ENCODE measurements around the gene TMEM87B.

The TMEM87B gene

DNA sequence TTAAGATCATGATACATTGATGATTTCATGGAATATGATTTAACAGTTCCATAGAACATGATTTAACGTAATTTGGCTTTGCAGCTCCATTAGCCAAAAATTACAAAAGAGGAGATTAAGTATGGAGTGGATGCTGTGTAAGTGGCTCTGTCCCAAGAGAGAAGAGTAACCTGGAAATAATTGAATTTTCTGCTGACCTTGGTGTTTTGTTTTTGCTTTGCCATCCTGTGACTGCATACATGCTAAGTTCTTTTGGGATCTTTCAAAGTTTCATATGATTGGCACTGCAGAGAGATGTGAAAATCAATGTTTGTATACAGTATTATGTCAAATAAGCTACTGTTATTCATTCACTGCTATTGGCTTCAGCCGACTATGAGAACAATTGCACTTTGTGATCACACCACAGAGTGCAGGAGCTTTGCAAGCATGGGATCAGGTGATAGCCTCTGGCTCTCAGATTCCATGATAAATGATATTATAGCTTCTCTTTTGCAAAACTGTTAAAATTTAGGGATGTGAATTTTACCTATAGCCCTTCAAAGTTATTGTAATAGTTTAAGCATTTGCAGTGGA is 46.1 kb upstream of the TMEM87B start:
- no peak overlapping the region for H2BK15ac ChIP-seq (ENCODE audit: low read depth, poor library complexity, severe bottlenecking)
- H3K18ac ChIP-seq (ENCODE audit: low read depth in 1 of 2, low read length in 2 of 2) = no peak overlapping the region
- H3K4me2 ChIP-seq (ENCODE audit: low read length, poor library complexity, severe bottlenecking) = no peak overlapping the region
- H4K8ac ChIP-seq (ENCODE audit: low read length) = no peak overlapping the region
- H3K14ac ChIP-seq (ENCODE audit: low read length in 2 of 2) = no peak overlapping the region
- 100% methylated on average over 2 of the region's 2 CpGs for WGBS
- H2AFZ ChIP-seq (ENCODE audit: low read depth, low read length) = no peak overlapping the region
- no peak overlapping the region for H3K27ac ChIP-seq (ENCODE audit: low read length, poor library complexity, severe bottlenecking)
- no peaks in the 10 kb centered on the region for H3K9me3 ChIP-seq (ENCODE audit: control insufficient read depth, low read length)
- H3K23ac ChIP-seq (ENCODE audit: low read length in 2 of 2) = no peak overlapping the region
- H3K36me3 ChIP-seq (ENCODE audit: control insufficient read depth in 1 of 2, insufficient read depth in 2 of 2, low read depth in 1 of 2, low read length in 2 of 2) = peaks cover 0 to 41% of the 10 kb centered on the region in 2 experiments
- H4K91ac ChIP-seq (ENCODE audit: low read length) = no peak overlapping the region
- no peak overlapping the region for H2BK120ac ChIP-seq (ENCODE audit: low read depth, low read length)
- no peak overlapping the region for H3K4ac ChIP-seq (ENCODE audit: low read depth in 1 of 2, low read length in 2 of 2)
- H3K27me3 ChIP-seq (ENCODE audit: control insufficient read depth in 1 of 2, insufficient read depth in 1 of 2, low read length in 2 of 2) = peaks cover 0 to 10% of the 10 kb centered on the region in 2 experiments
- H2BK12ac ChIP-seq (ENCODE audit: low read length in 2 of 2) = no peak overlapping the region
- no peak overlapping the region for H2AK5ac ChIP-seq (ENCODE audit: low read length, severe bottlenecking)
- peaks cover 3% of the 10 kb centered on the region for H3K79me1 ChIP-seq (replicated peaks; ENCODE audit: low read length, poor library complexity, severe bottlenecking)
- H3K4me1 ChIP-seq (ENCODE audit: control insufficient read depth, insufficient read depth, low read depth, low read length) = no peaks in the 10 kb centered on the region
- no peak overlapping the region for H3K4me3 ChIP-seq (ENCODE audit: insufficient read depth in 1 of 2, low read depth in 1 of 2, low read length in 2 of 2)
- no peak overlapping the region for H2BK5ac ChIP-seq (ENCODE audit: low read depth, low read length, poor library complexity, severe bottlenecking)
- no peak for DNase-seq
- no peak overlapping the region for H3K9ac ChIP-seq (ENCODE audit: low read length)

DNA sequence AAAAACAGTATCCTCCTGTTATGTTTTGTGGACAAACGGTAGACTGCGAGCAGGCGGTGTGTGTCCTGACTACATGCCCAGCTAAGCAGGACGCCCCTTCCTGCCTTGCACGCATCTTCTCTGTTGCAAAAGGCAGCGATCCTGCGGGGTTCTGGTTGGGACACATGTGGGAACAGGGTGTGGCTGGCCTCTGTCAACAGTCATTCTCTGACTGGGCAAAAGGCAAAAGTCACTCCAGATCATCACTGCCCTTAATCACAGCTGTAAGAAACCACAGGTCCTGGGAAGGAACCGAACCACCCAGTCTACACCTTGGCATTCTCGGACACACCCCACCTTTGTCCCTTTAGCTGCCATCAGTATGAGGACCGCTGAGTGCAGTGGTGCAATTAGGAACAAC is 44.3 kb upstream of the TMEM87B start:
- 93% methylated on average over 9 of the region's 10 CpGs for WGBS
- no peak for DNase-seq

DNA sequence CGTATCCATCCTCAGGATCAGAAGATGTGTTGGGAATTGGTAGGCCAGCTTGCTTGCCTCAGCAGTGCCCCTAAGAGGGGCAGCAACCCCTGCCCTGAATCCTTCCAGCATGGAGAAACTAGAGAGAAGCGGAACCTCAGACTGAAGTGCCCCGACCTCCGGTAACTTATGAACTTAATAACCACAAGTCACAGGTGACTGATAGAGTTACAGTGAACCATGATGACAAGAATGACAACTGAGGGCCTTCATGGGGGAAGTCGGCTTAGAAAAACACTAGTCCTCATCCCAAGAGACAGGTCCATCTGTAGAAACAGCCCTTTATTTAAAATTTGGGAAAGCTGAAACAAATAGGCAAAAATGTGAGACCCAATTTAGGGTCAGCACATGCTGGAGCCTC is 42.5 kb upstream of the TMEM87B start:
- WGBS = 69% methylated on average over 4 of the region's 5 CpGs
- Histone ChIP-seq H2BK5ac (ENCODE audit: low read depth, low read length, poor library complexity, severe bottlenecking) (no peak overlapping the region), H3K9ac (ENCODE audit: low read length) (no peak overlapping the region), H3K23ac (ENCODE audit: low read length in 2 of 2) (no peak overlapping the region), H3K18ac (ENCODE audit: low read depth in 1 of 2, low read length in 2 of 2) (no peak overlapping the region), H3K36me3 (ENCODE audit: control insufficient read depth in 1 of 2, insufficient read depth in 2 of 2, low read depth in 1 of 2, low read length in 2 of 2) (peaks cover 0 to 36% of the 10 kb centered on the region in 2 experiments), H3K14ac (ENCODE audit: low read length in 2 of 2) (no peak overlapping the region), H2AK5ac (ENCODE audit: low read length, severe bottlenecking) (no peak overlapping the region), H3K27ac (ENCODE audit: low read length, poor library complexity, severe bottlenecking) (no peak overlapping the region), H3K4me3 (ENCODE audit: insufficient read depth in 1 of 2, low read depth in 1 of 2, low read length in 2 of 2) (no peak overlapping the region), H2BK12ac (ENCODE audit: low read length in 2 of 2) (no peak overlapping the region), H3K4me1 (ENCODE audit: control insufficient read depth, insufficient read depth, low read depth, low read length) (no peaks in the 10 kb centered on the region), H3K4ac (ENCODE audit: low read depth in 1 of 2, low read length in 2 of 2) (no peak overlapping the region), H3K79me1 (replicated peaks; ENCODE audit: low read length, poor library complexity, severe bottlenecking) (peaks cover 5% of the 10 kb centered on the region), H3K27me3 (ENCODE audit: control insufficient read depth in 1 of 2, insufficient read depth in 1 of 2, low read length in 2 of 2) (peaks cover 0 to 16% of the 10 kb centered on the region in 2 experiments), H4K91ac (ENCODE audit: low read length) (no peak overlapping the region), H2BK15ac (ENCODE audit: low read depth, poor library complexity, severe bottlenecking) (no peak overlapping the region), H2BK120ac (ENCODE audit: low read depth, low read length) (no peak overlapping the region), H4K8ac (ENCODE audit: low read length) (no peak overlapping the region), H3K4me2 (ENCODE audit: low read length, poor library complexity, severe bottlenecking) (no peak overlapping the region), H2AFZ (ENCODE audit: low read depth, low read length) (no peak overlapping the region), H3K9me3 (ENCODE audit: control insufficient read depth, low read length) (no peaks in the 10 kb centered on the region)
- no peak for DNase-seq

More for the DNA sequence above, 44.3 kb upstream of the TMEM87B start:
- no peak overlapping the region for H2BK12ac ChIP-seq (ENCODE audit: low read length in 2 of 2)
- no peak overlapping the region for H3K23ac ChIP-seq (ENCODE audit: low read length in 2 of 2)
- H3K4ac ChIP-seq (ENCODE audit: low read depth in 1 of 2, low read length in 2 of 2) = no peak overlapping the region
- H2BK15ac ChIP-seq (ENCODE audit: low read depth, poor library complexity, severe bottlenecking) = no peak overlapping the region
- no peak overlapping the region for H2BK120ac ChIP-seq (ENCODE audit: low read depth, low read length)
- H3K36me3 ChIP-seq (ENCODE audit: control insufficient read depth in 1 of 2, insufficient read depth in 2 of 2, low read depth in 1 of 2, low read length in 2 of 2) = peaks cover 0 to 35% of the 10 kb centered on the region in 2 experiments
- no peak overlapping the region for H3K14ac ChIP-seq (ENCODE audit: low read length in 2 of 2)
- H2AFZ ChIP-seq (ENCODE audit: low read depth, low read length) = no peak overlapping the region
- no peak overlapping the region for H3K4me3 ChIP-seq (ENCODE audit: insufficient read depth in 1 of 2, low read depth in 1 of 2, low read length in 2 of 2)
- H3K9me3 ChIP-seq (ENCODE audit: control insufficient read depth, low read length) = no peaks in the 10 kb centered on the region
- no peaks in the 10 kb centered on the region for H3K4me1 ChIP-seq (ENCODE audit: control insufficient read depth, insufficient read depth, low read depth, low read length)
- no peak overlapping the region for H3K27ac ChIP-seq (ENCODE audit: low read length, poor library complexity, severe bottlenecking)
- no peak overlapping the region for H3K4me2 ChIP-seq (ENCODE audit: low read length, poor library complexity, severe bottlenecking)
- no peak overlapping the region for H2AK5ac ChIP-seq (ENCODE audit: low read length, severe bottlenecking)
- H3K79me1 ChIP-seq (replicated peaks; ENCODE audit: low read length, poor library complexity, severe bottlenecking) = peaks cover 3% of the 10 kb centered on the region
- no peak overlapping the region for H3K18ac ChIP-seq (ENCODE audit: low read depth in 1 of 2, low read length in 2 of 2)
- H2BK5ac ChIP-seq (ENCODE audit: low read depth, low read length, poor library complexity, severe bottlenecking) = no peak overlapping the region
- no peak overlapping the region for H4K91ac ChIP-seq (ENCODE audit: low read length)
- no peak overlapping the region for H3K9ac ChIP-seq (ENCODE audit: low read length)
- H4K8ac ChIP-seq (ENCODE audit: low read length) = no peak overlapping the region
- H3K27me3 ChIP-seq (ENCODE audit: control insufficient read depth in 1 of 2, insufficient read depth in 1 of 2, low read length in 2 of 2) = peaks cover 0 to 10% of the 10 kb centered on the region in 2 experiments

GRCh38 chr2:112018846-112019245 is 36.2 kb upstream of the TMEM87B start:
- Histone ChIP-seq H3K23ac (ENCODE audit: low read length in 2 of 2) (no peak overlapping the region), H3K36me3 (ENCODE audit: control insufficient read depth in 1 of 2, insufficient read depth in 2 of 2, low read depth in 1 of 2, low read length in 2 of 2) (peaks cover 0 to 25% of the 10 kb centered on the region in 2 experiments), H2AFZ (ENCODE audit: low read depth, low read length) (no peak overlapping the region), H3K14ac (ENCODE audit: low read length in 2 of 2) (no peak overlapping the region), H3K9me3 (ENCODE audit: control insufficient read depth, low read length) (no peaks in the 10 kb centered on the region), H3K4me2 (ENCODE audit: low read length, poor library complexity, severe bottlenecking) (no peak overlapping the region), H3K4me3 (ENCODE audit: insufficient read depth in 1 of 2, low read depth in 1 of 2, low read length in 2 of 2) (no peak overlapping the region), H3K4me1 (ENCODE audit: control insufficient read depth, insufficient read depth, low read depth, low read length) (peaks cover 2% of the 10 kb centered on the region), H3K27me3 (ENCODE audit: control insufficient read depth in 1 of 2, insufficient read depth in 1 of 2, low read length in 2 of 2) (peaks cover 0 to 38% of the 10 kb centered on the region in 2 experiments), H2BK12ac (ENCODE audit: low read length in 2 of 2) (no peak overlapping the region), H2AK5ac (ENCODE audit: low read length, severe bottlenecking) (no peak overlapping the region), H3K18ac (ENCODE audit: low read depth in 1 of 2, low read length in 2 of 2) (no peak overlapping the region), H3K27ac (ENCODE audit: low read length, poor library complexity, severe bottlenecking) (no peak overlapping the region), H4K91ac (ENCODE audit: low read length) (no peak overlapping the region), H2BK120ac (ENCODE audit: low read depth, low read length) (no peak overlapping the region), H4K8ac (ENCODE audit: low read length) (no peak overlapping the region), H2BK5ac (ENCODE audit: low read depth, low read length, poor library complexity, severe bottlenecking) (no peak overlapping the region), H3K4ac (ENCODE audit: low read depth in 1 of 2, low read length in 2 of 2) (no peak overlapping the region), H3K79me1 (replicated peaks; ENCODE audit: low read length, poor library complexity, severe bottlenecking) (peaks cover 1% of the 10 kb centered on the region), H3K9ac (ENCODE audit: low read length) (no peak overlapping the region), H2BK15ac (ENCODE audit: low read depth, poor library complexity, severe bottlenecking) (no peak overlapping the region)
- 97% methylated on average over 5 of the region's 8 CpGs for WGBS
- DNase-seq = no peak
